ENCODE measurements around the gene METRNL.
"Not testable (repeated sequence)": the region's sequence is repeated elsewhere in the genome, so short reads cannot be mapped to it uniquely, and the experiment has no call there.

Gene METRNL

DNA sequence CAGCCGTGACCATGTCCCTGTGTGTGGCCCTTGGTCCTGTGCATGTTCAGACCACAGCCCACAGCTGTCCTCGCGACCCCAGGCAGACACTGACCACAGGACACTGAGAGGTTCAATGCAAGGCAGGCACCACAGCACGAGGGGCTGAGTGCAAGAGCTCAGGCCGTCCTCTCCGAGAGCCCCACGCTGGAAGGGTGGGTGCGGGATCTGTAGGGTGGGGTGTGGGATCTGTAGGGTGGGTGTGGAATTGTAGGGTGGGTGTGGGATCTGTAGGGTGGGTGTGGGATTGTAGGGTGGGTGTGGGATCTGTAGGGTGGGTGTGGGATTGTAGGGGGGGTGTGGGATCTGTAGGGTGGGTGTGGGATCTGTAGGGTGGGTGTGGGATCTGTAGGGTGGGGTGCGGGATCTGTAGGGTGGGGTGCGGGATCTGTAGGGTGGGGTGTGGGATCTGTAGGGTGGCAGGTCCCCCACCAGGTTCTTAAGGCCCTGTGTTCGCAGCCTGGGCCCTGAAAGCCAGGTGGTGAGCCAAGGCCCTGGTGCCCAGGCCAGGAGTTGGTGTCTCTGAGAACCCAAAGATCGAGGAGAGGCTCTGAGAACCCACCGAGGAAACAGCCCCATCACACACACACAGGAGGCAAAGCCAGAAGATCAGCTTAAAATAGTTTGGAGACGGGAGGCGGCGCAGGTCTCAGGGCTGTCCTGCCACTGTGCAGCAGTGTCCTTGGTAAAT, 48.2 kb downstream of the METRNL start:
- DNase-seq (ENCODE audit: insufficient read length, low spot score) (no peak), FAIRE-seq (no peak)
- TF ChIP-seq, protein P1, sequence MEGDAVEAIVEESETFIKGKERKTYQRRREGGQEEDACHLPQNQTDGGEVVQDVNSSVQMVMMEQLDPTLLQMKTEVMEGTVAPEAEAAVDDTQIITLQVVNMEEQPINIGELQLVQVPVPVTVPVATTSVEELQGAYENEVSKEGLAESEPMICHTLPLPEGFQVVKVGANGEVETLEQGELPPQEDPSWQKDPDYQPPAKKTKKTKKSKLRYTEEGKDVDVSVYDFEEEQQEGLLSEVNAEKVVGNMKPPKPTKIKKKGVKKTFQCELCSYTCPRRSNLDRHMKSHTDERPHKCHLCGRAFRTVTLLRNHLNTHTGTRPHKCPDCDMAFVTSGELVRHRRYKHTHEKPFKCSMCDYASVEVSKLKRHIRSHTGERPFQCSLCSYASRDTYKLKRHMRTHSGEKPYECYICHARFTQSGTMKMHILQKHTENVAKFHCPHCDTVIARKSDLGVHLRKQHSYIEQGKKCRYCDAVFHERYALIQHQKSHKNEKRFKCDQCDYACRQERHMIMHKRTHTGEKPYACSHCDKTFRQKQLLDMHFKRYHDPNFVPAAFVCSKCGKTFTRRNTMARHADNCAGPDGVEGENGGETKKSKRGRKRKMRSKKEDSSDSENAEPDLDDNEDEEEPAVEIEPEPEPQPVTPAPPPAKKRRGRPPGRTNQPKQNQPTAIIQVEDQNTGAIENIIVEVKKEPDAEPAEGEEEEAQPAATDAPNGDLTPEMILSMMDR (IDR thresholded peaks at IDR 0.05; ENCODE audit: insufficient read depth, missing control alignments), result no peak

- TF ChIP-seq, protein P1 (IDR thresholded peaks at IDR 0.05; ENCODE audit: insufficient read depth, missing control alignments), result no peak
- FAIRE-seq (no peak), DNase-seq (ENCODE audit: insufficient read length, low spot score) (no peak)
These were observed 49.2 kb downstream of the METRNL start for GRCh38 chr17:83128306-83129240.

DNA sequence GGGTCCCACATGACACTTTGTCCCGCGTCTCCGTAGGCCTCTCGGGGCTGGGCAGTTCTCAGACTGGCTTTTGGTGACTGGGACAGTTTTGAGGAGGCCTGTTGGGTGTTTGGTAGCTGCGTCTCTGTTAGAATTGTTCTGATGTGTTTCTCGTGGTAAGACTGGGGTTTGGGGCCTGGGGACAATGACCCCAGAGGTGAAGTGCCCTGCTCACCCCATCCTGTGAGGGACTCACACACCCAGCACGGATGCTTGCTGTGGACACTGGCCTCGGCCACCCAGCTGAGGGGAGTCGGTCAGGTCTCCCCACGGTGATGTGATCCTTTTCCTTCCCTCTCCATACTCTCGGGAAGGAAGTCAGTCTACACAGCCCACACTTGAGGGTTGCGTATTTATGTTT, 50.3 kb downstream of the METRNL start:
- TF ChIP-seq, protein P1 (IDR thresholded peaks at IDR 0.05; ENCODE audit: insufficient read depth, missing control alignments), result no peak
- DNase-seq (ENCODE audit: insufficient read length, low spot score), result no peak
- no peak for FAIRE-seq

GRCh38 chr17:83131401-83132011, 52.1 kb downstream of the METRNL start:
- DNase-seq (ENCODE audit: insufficient read length, low spot score), result no peak
- TF ChIP-seq, protein P1 (IDR thresholded peaks at IDR 0.05; ENCODE audit: insufficient read depth, missing control alignments), result no peak
- no peak for FAIRE-seq

GRCh38 chr17:83132251-83133081, 53.1 kb downstream of the METRNL start:
- DNase-seq (ENCODE audit: insufficient read length, low spot score) (no peak), FAIRE-seq (no peak)
- TF ChIP-seq, protein P1 (IDR thresholded peaks at IDR 0.05; ENCODE audit: insufficient read depth, missing control alignments), result no peak

GRCh38 chr17:83133302-83134121, 54.1 kb downstream of the METRNL start:
- DNase-seq (ENCODE audit: insufficient read length, low spot score) (no peak), FAIRE-seq (no peak)
- TF ChIP-seq, protein P1 (IDR thresholded peaks at IDR 0.05; ENCODE audit: insufficient read depth, missing control alignments), result no peak

DNA sequence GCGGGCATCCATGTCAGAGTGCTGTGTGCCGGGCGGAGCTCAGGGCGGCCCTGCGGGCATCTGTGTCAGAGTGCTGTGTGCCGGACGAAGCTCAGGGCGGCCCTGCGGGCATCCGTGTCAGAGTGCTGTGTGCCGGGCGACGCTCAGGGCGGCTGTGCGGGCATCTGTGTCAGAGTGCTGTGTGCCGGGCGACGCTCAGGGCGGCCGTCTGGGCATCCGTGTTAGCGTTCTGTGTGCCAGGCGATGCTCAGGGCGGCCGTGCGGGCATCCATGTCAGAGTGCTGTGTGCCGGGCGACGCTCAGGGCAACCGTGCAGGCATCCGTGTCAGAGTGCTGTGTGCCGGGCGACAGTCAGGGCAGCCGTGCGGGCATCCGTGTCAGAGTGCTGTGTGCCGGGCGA, 55.0 kb downstream of the METRNL start:
- not testable (repeated sequence) for DNase-seq (ENCODE audit: insufficient read length, low spot score); FAIRE-seq

All from D721Med (cell line).